Measurements from ENCODE around the gene AATF.

DNA sequence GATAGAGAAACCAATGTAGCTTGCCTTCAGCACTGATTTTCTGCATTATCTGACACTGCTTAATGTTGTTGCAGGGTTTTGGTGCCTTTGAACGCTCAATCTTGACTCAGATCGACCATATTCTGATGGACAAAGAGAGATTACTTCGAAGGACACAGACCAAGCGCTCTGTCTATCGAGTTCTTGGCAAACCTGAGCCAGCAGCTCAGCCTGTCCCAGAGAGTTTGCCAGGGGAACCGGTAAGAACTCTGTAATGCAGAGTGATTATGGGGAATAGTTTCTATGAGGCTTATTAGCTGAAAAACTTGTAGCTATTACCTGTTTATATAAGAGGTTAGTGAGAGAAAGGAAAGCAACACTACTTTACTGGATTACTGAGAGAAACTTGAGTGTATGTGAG, 40.4 kb downstream of the AATF start:
- TF ChIP-seq CTCF (IDR thresholded peaks at IDR 0.05) (no peak), POLR2A (IDR thresholded peaks at IDR 0.05) (no peak)

All from breast epithelium (tissue), 3 donors.